HG03196 (cell line): ENCODE data around the gene MATN1.

Experiments used
- ATAC-seq: cut with Tn5 transposase; IDR thresholded peaks from one replicate; pipeline ENCODE4 v1.9.1; 2021; ENCODE audit not compliant: unreplicated experiment

MATN1 gene

GRCh38 chr1:30684881-30685795, 38.2 kb downstream of the MATN1 start:
- ATAC-seq = no peak

DNA sequence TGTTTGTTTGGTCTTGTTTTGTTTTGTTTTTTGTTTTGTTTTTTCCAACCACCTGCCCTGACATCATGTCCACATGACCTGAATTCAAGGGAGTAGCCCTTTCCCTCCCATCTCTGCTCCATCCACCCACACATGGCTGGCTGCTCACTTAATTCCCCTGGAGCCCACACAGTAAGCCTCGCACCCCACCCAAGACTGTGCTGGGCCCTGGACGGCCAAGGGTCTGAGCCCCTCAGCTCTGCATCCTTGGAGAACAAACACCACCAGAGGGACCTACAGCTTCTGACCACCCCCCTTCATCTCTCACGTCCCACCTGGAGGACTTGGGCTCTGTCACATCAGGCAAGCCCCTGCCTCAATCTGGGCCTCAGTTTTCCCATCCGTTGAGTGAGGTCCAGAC, 39.1 kb downstream of the MATN1 start:
- ATAC-seq = no peak

GRCh38 chr1:30683699-30684098, 39.7 kb downstream of the MATN1 start:
- ATAC-seq = no peak

DNA sequence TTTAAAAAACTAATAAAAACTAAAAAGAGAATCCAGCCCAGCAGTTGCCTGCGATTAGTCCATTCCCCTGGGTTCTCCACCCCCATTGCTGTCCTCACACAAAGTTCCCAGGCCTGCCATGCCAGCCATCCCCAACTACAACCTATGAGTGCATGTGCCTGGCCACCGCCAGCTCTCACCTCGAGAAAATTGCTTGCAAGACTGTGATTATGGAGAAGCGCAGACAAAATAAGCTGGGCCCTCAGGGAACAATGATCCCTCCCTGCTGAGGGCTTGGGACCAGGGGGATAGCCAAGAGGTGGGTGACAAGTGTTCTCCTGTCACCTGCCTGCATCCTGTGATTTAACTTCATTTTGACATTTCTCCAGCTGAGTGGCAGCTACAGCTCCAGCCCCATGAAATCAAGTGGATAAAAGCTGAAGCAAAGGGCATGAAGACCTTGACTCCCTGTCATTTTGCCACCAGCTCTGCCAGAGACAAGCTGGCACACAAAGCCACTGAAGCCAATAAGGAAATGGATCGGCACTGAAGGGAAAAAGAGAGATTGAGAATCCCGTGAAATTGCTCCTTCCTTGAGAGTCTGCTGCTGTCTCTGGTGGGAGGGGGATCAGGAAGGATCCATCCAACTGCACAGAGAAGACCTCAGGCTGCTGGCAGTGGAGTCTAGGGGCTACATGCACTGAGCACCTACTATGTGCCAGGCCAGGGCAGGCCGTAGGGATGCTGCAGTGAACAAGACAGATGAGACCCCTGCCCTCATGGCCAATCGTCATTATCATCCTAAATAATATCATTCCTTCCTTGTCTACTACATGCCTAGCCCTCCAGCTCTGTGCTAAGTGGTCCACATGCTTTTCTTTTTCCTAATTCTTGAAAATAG, 40.7 kb downstream of the MATN1 start:
- ATAC-seq = no peak

DNA sequence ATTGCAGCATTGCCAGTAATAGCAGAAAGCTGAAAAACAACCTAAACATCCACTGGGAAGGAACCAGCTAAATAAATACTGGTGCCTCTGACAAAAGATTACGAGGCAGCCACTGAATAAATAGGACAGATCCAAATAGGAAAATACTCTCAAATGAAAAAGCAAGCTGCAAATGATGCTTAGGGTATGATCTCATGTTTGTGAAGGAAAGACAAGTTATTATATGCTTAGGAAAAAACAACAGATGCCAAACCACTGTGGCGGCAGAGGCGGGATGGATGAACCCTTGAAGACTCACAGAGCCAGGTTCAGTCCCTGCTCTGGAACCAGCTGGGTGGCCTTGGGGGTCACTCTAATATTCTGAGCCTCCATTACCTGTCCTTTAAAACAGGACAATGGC, 41.6 kb downstream of the MATN1 start:
- ATAC-seq = no peak

DNA sequence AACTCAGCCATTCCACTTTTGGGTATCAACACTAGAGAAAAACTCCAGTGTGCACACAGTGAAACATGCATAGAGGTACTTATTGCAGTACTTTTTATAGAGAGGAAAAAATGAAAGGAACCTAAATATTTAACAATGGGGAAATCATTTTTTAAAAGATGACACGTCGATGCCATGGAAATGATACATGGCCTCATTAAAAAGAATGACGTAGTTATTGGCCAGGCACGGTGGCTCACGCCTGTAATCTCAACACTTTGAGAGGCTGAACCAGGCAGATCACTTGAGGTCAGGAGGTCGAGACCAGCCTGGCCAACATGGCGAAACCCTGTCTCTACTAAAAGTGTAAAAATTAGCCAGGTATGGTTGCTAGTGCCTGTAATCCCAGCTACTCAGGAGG, 42.5 kb downstream of the MATN1 start:
- no peak for ATAC-seq

- no peak for ATAC-seq
These were observed 43.0 kb downstream of the MATN1 start for GRCh38 chr1:30680429-30680828.

- ATAC-seq = no peak
These were observed 43.4 kb downstream of the MATN1 start for GRCh38 chr1:30679976-30680305.

GRCh38 chr1:30679201-30679975, 44.0 kb downstream of the MATN1 start:
- no peak for ATAC-seq

DNA sequence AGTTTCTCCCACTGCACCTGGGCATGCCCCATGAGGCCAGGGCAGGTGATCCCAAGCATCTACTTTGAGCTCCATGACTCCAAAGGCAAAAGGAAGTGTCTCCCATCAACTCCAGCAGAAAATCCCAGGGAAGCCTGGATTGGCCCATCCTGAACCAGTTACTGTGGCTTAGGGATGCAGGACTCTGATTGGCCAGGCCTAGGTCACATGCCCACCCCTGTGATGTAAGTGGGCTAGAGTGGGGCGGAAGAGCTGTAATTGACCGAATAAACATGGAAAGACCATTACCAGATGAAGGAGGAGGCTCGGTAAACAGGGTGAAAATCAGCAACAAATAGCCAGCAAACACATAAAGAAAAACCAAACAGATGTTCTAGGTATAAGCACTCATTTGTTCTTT, 45.2 kb downstream of the MATN1 start:
- ATAC-seq = no peak

- ATAC-seq = no peak
These were observed 45.9 kb downstream of the MATN1 start for GRCh38 chr1:30677471-30677870.

DNA sequence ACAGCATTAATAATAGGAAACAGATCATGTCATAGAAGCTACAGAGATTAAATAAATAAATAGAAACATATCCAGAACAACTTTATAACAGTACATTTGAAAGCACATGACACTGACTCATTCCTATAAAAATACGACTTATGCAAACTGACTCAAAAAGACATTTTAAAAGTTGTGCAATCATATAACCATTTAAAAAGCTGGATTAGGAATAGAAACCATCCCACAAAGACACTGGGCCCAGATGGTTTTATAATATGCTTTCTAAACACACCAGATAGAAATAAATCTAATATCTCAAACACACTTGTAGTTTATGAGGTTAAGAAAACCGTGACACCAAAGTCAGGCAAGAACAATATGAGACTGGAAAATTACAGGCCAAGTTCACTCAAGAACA, 47.6 kb downstream of the MATN1 start:
- ATAC-seq = no peak

GRCh38 chr1:30675289-30675688, 48.1 kb downstream of the MATN1 start:
- no peak for ATAC-seq

- ATAC-seq = no peak
These were observed 50.0 kb downstream of the MATN1 start for GRCh38 chr1:30673395-30673794.

GRCh38 chr1:30672661-30673060, 50.7 kb downstream of the MATN1 start:
- ATAC-seq = no peak

DNA sequence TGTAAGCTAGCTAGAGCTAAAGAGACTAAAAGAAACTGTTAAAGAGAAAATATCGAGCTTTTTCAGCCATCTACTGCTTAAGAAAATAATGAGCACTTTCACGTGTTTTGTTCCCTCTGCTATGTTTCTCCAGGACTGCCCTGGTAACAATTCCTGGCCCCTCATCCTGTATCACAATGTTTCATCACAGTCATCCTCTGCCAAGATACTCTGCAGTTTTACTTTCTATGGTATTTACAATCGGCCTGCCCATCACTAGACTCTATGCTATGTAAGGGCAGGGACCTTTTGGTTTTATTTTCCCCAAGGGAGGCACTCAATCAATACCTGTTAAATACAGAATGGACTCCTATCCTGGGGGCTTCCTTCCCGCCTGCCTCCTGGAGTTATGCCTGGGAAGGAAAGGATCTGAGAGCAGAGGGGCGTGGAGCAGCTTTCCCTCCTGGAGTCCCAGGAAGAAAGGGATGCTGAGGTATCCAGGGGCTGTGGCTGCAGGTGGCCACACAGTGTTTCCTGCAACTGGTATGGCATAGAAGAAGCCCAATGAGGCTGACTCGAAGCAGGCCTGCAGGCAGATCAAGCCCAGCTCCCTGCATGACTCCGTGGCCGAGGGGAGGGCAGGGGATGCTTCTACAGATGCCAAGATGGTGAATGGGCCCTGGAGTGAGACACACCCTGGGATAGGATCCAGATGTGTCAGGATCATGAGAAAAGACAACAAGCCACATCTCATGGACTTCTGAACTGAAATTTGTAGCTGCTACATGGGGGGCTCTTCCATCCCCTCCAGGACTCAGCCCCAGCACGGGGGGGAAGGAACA, 52.9 kb downstream of the MATN1 start:
- no peak for ATAC-seq

DNA sequence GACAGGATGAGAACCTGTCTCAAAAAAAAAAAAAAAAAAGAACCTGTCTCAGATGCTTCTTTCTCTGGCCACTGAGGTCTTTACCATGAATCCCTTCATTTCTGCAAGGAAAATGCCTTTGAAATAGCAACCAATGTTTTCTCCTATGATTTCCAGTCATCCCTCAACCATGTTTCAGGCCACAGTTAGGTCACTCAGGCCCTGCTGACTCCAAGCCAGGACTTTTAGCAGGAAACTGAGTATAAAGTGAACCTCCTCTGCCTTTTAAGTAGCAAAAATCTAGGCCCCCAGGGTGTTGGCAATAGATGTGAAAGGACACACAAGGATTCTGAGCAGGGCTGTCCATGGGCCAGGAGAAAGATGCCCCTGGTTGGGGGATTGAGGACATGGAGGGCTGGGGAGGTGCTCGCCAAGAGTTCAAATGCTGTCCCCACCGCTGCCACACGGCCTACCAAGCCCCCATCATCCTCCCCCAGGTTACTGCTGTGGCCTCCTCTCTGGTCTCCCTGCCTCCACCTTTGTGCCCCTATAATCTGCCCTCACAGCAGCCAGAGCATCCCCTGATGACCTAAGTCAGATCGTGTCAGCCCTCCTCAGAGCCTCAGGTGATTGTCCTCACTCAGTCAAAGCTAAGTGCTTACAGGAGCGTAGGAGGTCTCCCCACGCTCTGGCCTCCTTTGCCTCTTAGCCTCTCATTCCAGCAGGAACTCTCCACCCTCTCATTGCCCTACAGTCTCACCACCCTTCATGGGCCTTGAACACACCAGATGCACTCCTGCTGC, 54.6 kb downstream of the MATN1 start:
- no peak for ATAC-seq

- no peak for ATAC-seq
These were observed 55.4 kb downstream of the MATN1 start for GRCh38 chr1:30668024-30668423.

GRCh38 chr1:30666756-30667273, 56.6 kb downstream of the MATN1 start:
- ATAC-seq = no peak
